ACC112 (cell line): ENCODE data around the gene SRI.
"Not testable (repeated sequence)": the region's sequence is repeated elsewhere in the genome, so short reads cannot be mapped to it uniquely, and the experiment has no call there.

Experiments
- H2AFZ ChIP-seq: fragments of 200-600 bp; sonication (generic); one replicate; pipeline ENCODE4 v1.6.0; 2017; ENCODE audit warnings: antibody characterized with exemption, low read length; ENCODE audit not compliant: unreplicated experiment
- H3K27ac ChIP-seq: fragments of 200-600 bp; sonication (generic); 2 replicates; pipeline ENCODE4 v1.5.1; 2014; ENCODE audit warnings: low read depth, mild to moderate bottlenecking, antibody characterized with exemption, low read length, moderate library complexity
- H3K27me3 ChIP-seq: fragments of 200-600 bp; sonication (generic); 2 replicates; pipeline ENCODE4 v1.6.1; 2014; ENCODE audit warnings: mild to moderate bottlenecking, antibody characterized with exemption, low read length, moderate library complexity, mixed read lengths; ENCODE audit not compliant: insufficient read depth
- H3K36me3 ChIP-seq: fragments of 200-600 bp; sonication (generic); 2 replicates; pipeline ENCODE4 v1.6.1; 2016; ENCODE audit warnings: mild to moderate bottlenecking, antibody characterized with exemption, low read length, moderate library complexity, mixed read lengths; ENCODE audit not compliant: insufficient read depth
- H3K4me1 ChIP-seq: fragments of 200-600 bp; sonication (generic); one replicate; pipeline ENCODE4 v1.6.1; 2016; ENCODE audit warnings: low read length, mixed read lengths; ENCODE audit not compliant: insufficient read depth, unreplicated experiment, control insufficient read depth
- H3K4me3 ChIP-seq: fragments of 200-600 bp; sonication (generic); 2 replicates; pipeline ENCODE4 v1.5.1; 2014; ENCODE audit warnings: mild to moderate bottlenecking, low read depth, low read length
- H3K79me2 ChIP-seq: fragments of 200-600 bp; sonication (generic); one replicate; pipeline ENCODE4 v1.6.0; 2016; ENCODE audit warnings: low read length; ENCODE audit not compliant: control insufficient read depth, unreplicated experiment, insufficient read depth

SRI gene

DNA sequence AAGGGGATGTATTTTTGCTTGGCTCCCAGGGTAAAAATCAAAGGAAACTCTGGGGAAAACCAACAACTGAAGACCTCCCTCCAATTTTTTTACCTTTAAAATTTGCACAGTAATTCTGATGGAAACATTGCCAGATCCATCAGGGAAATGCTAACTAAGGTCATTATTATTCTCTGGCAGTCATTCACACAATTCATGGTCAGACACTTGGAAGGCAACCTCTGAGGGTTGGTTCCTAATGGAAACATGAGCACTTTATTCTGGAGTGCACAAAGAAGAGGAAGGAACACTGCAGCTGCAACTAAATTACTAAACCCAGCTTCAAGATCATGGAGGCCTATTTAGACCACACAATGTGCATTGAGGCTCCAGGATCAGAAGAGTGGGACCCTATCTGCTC is 34.2 kb downstream of the SRI start:
- Histone ChIP-seq H3K79me2 (no peaks in the 10 kb centered on the region), H2AFZ (no peak overlapping the region), H3K27me3 (no peaks in the 10 kb centered on the region), H3K36me3 (no peaks in the 10 kb centered on the region), H3K4me3 (no peak overlapping the region), H3K4me1 (peaks cover 15% of the 10 kb centered on the region), H3K27ac (peak overlapping the region; percentile 26; the same call in 1 of the 2 replicates)

DNA sequence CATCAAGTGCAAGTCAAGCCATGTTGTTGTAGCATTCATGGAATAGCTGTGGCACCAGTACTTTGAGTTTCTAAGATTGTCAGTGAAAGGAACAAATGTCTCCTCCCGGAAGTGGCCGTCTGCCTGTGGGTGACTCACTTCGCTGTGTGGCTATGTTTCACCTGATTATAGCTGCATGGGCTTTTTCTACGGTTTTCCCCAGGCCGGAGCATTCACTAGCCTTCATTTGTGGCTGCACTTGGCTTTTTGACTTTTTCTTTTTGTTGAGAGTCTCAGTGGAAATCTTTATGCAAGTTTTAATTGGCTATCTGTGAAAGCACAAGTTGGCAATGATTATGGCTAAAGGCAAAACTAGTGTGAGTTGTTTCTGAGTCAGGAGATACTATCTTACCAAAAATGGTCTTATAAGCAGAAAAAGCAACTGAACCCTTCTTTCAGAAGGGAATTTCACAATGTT is 35.0 kb downstream of the SRI start:
- H3K36me3 ChIP-seq, result no peaks in the 10 kb centered on the region
- H3K4me1 ChIP-seq, result peaks cover 15% of the 10 kb centered on the region
- H3K27me3 ChIP-seq, result no peaks in the 10 kb centered on the region
- H3K4me3 ChIP-seq, result no peak overlapping the region
- H3K79me2 ChIP-seq, result no peaks in the 10 kb centered on the region
- H2AFZ ChIP-seq, result peak overlapping the region; percentile 19
- peak overlapping the region; percentile 26; the same call in 1 of the 2 replicates for H3K27ac ChIP-seq

DNA sequence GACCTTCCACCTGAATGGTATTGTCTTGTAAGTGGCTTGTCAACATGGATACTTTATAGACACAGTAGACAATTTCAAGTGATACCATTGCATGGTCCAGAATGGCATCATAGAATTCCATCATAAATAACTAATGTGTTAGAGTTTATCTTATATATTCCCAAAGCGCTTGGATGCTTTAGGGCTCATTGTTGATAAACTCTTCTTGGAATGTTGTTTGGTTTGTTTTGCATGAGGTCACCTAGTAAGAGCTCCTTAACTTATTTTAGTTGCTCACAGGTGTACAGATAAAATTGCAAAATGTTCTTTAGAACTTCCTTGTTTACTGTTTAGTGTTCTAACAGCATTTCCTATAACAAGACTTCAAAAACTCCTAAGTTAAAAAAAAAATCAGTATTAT is 36.8 kb downstream of the SRI start:
- Histone ChIP-seq H3K4me3 (no peak overlapping the region), H3K79me2 (no peaks in the 10 kb centered on the region), H3K27ac (no peak overlapping the region), H3K27me3 (no peaks in the 10 kb centered on the region), H2AFZ (no peak overlapping the region), H3K36me3 (no peaks in the 10 kb centered on the region), H3K4me1 (peaks cover 15% of the 10 kb centered on the region)

- no peak overlapping the region for H2AFZ ChIP-seq
- no peak overlapping the region for H3K4me3 ChIP-seq
- H3K27ac ChIP-seq, result no peak overlapping the region
- H3K36me3 ChIP-seq, result no peaks in the 10 kb centered on the region
- H3K27me3 ChIP-seq, result no peaks in the 10 kb centered on the region
- H3K79me2 ChIP-seq, result no peaks in the 10 kb centered on the region
- no peaks in the 10 kb centered on the region for H3K4me1 ChIP-seq
Measured at GRCh38 chr7:88176190-88176589, 43.6 kb downstream of the SRI start.

- no peaks in the 10 kb centered on the region for H3K4me1 ChIP-seq
- H2AFZ ChIP-seq, result peak overlapping the region; percentile 34
- H3K4me3 ChIP-seq, result peak overlapping the region; percentile 43; the same call in 1 of the 2 replicates
- no peaks in the 10 kb centered on the region for H3K79me2 ChIP-seq
- H3K27ac ChIP-seq, result no peak overlapping the region
- no peaks in the 10 kb centered on the region for H3K36me3 ChIP-seq
- no peaks in the 10 kb centered on the region for H3K27me3 ChIP-seq
Measured at GRCh38 chr7:88172842-88173241, 47.0 kb downstream of the SRI start.

GRCh38 chr7:88169717-88170320 is 50.0 kb downstream of the SRI start:
- Histone ChIP-seq H3K27ac (no peak overlapping the region), H3K36me3 (no peaks in the 10 kb centered on the region), H2AFZ (no peak overlapping the region), H3K27me3 (no peaks in the 10 kb centered on the region), H3K4me1 (no peaks in the 10 kb centered on the region), H3K4me3 (no peak overlapping the region), H3K79me2 (no peaks in the 10 kb centered on the region)

GRCh38 chr7:88167721-88168120 is 52.1 kb downstream of the SRI start:
- H3K27me3 ChIP-seq, result no peaks in the 10 kb centered on the region
- no peak overlapping the region for H3K27ac ChIP-seq
- H2AFZ ChIP-seq, result no peak overlapping the region
- no peaks in the 10 kb centered on the region for H3K79me2 ChIP-seq
- H3K4me1 ChIP-seq, result no peaks in the 10 kb centered on the region
- no peaks in the 10 kb centered on the region for H3K36me3 ChIP-seq
- H3K4me3 ChIP-seq, result no peak overlapping the region

GRCh38 chr7:88167223-88167622 is 52.6 kb downstream of the SRI start:
- no peaks in the 10 kb centered on the region for H3K27me3 ChIP-seq
- no peak overlapping the region for H3K27ac ChIP-seq
- no peak overlapping the region for H2AFZ ChIP-seq
- H3K4me3 ChIP-seq, result no peak overlapping the region
- no peaks in the 10 kb centered on the region for H3K36me3 ChIP-seq
- no peaks in the 10 kb centered on the region for H3K79me2 ChIP-seq
- no peaks in the 10 kb centered on the region for H3K4me1 ChIP-seq

DNA sequence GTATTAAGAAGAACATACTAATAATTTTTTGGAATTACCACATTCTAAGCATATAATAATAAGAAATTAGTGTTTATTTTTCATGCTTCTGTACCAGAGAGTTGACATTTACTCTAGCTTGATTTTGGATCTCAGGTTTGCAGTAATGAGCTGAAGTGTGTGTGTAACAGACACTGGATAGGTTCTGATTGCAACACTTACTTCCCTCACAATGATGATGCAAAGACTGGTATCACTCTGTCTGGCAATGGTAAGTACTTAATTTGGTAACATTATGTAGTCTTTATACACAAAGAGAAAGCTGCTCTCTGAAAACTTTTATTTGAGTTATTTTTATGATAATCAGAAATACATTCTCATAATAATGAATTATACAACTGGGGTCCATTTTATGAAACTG is 54.1 kb downstream of the SRI start:
- Histone ChIP-seq H2AFZ (no peak overlapping the region), H3K4me1 (no peaks in the 10 kb centered on the region), H3K27ac (no peak overlapping the region), H3K4me3 (no peak overlapping the region), H3K36me3 (no peaks in the 10 kb centered on the region), H3K79me2 (no peaks in the 10 kb centered on the region), H3K27me3 (no peaks in the 10 kb centered on the region)

DNA sequence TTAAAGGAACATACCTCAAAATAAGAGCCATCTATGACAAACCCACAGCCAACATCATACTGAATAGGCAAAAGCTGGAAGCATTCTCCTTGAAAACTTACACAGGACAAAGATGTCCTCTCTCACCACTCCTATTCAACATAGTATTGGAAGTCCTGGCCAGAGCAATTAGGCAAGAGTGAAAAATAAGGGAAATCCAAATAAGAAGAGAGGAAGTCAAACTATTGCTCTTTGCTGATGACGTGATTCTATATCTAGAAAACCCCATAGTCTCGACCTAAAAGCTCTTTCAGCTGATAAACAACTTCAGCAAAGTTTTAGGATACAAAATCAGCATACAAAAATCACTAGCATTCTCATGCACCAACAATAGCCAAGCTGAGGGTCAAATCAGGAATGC is 60.1 kb downstream of the SRI start:
- not testable (repeated sequence) for H2AFZ ChIP-seq, H3K79me2 ChIP-seq, H3K27ac ChIP-seq, H3K4me3 ChIP-seq, H3K36me3 ChIP-seq, H3K27me3 ChIP-seq, H3K4me1 ChIP-seq

GRCh38 chr7:88156356-88156755 is 63.5 kb downstream of the SRI start:
- no peak overlapping the region for H2AFZ ChIP-seq
- no peaks in the 10 kb centered on the region for H3K79me2 ChIP-seq
- H3K27me3 ChIP-seq, result peaks cover 8% of the 10 kb centered on the region; the same call in 1 of the 2 replicates

More at GRCh38 chr7:88156356-88156755, 63.5 kb downstream of the SRI start:
- no peak overlapping the region for H3K4me3 ChIP-seq
- no peaks in the 10 kb centered on the region for H3K4me1 ChIP-seq
- no peaks in the 10 kb centered on the region for H3K36me3 ChIP-seq
- no peak overlapping the region for H3K27ac ChIP-seq
